Articular chondrocyte of knee joint (primary cell): ENCODE measurements around the gene SIM1. TPM values are rescaled to one million over a fixed set of nuclear protein-coding genes. Genes with fewer than 3 reads are reported as not detected.

Source experiments
- total RNA-seq: library from RNA; depleted of rRNA; stranded (reverse); fragments of >200 nt; gene quantifications from 2 replicates; pipeline ENCODE4 v1.2.3, GENCODE V29; 2012

SIM1 gene
- not detected in 2 replicates for total RNA-seq

GRCh38 chr6:100464903-100465700 is at the start of gene SIM1:
Gene SIM1, minus strand, starts transcription at chr6:100464921. Its CDS starts 1,453 bp downstream, at chr6:100463468.

